ENCODE data around the gene PIGO.

PIGO gene

DNA sequence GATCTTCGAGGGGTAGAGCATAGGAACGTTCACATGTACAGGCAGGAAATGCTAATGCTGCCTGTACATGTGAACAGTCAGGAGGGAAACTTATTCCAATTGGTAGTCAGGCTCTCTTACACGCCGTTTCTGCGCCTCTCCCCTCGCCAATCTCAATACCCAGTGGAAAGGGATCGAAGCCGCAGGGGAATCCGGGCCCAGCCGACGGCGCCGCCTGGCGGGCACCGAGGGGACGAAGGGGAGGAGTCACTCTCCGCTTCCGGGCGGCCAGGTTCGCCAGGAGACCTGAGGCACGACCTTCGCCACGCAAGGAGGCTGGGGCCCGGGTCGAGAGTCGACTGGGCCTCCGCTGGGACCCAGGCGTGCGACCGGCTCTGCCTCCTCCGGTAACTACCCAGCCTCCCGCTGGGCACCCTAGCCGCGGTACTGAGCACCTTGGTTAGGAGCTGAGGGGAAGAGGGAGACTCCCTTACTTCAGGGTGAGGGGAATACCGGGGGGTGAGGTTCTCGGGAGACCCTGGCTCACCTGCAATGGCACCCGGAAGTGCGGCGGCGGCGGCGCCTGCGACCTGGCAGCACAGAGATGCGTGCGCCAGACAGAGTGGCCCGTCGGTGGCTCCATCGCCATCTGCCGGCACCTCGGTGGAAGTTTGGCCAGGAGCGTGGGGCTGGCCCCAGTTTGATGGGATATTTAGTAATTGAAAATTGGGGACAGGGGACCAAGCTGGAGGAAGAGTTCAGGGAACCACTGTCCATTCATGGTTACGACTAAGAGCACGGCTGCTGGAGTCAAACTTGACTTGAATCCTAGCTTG lies at the start of gene PIGO:
TSS of gene PIGO (minus strand) at position 557 of the 815 bp plus-strand sequence. CDS start 1,026 bp downstream, outside the sequence.
- peak; percentile 85 for DNase-seq (ENCODE audit: low read depth)

DNA sequence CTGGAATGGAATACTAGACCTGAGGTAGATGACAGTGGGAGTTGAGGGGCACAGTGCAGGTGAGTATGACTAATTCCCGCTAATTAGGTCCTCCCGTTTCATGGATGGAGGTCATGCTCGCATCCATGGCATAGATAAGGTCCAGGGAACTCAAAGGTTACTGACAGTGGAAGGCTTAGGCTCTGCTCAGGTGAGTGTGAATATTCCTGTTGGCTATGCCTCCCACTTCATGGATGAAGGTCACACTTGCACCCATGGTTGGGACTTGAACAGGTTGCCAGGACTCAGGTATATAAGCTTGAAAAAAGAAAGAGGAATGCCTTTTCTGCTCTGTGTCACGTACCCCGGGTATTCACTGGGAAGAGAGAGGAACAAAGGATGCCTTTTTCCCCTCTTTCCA lies 45.6 kb upstream of the PIGO start:
- DNase-seq (ENCODE audit: low read depth) = no peak

DNA sequence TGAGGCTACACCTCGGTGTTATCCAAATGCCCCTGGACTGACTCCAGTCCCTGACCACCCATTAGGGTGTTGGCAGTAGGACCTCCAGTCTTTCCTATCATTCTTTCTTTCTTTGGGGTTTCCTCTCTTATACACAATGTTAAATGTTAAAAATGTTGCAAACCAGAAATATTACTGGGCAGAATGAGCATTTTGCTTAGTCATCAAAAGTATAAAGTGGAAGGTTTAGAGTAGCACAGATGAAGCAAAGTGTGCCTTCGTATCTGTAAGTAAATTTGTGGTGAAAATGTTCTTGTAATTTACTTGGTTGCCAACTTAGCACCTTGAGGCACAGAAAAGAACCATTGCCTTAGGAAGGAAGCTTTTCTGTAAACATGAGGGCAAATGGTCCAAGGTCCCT lies 43.7 kb upstream of the PIGO start:
- no peak for DNase-seq (ENCODE audit: low read depth)

DNA sequence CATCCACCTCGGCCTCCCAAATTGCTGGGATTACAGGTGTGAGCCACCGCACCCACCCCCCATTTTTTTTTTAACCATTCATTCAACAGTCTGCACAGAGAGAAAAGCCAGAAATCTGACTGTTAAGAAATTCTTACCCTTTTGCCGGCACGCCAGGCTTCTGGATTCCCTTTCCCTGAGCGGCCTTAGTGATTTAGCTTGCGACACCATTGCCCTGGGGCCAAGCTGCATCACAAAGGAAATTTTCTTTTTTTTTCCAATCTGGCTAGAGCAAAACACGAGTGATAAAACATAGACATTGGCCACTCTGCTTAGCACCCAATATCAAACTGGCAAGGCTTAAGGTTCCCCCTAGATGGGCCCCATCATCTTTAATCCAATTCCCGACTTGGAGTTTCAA lies 40.5 kb upstream of the PIGO start:
- DNase-seq (ENCODE audit: low read depth) = no peak

DNA sequence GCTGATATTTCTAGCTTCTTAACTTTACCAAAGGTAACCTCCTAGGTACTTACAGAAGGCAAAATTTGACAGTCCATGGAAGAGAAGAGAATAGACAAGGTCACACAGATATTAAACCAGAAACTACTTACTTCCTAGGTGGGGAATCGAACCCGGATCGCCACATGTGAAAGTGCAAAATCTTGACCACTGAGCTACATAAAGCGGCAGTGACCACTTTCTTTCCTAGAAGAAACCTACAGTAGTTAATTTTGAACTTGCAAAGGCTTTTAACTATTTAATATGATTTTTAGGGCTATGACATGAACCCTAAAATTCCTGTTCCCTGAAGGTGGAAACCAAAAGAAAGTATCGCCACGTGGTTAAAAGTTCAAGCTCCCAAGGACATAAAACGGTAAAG lies 39.6 kb upstream of the PIGO start:
- DNase-seq (ENCODE audit: low read depth) = no peak

DNA sequence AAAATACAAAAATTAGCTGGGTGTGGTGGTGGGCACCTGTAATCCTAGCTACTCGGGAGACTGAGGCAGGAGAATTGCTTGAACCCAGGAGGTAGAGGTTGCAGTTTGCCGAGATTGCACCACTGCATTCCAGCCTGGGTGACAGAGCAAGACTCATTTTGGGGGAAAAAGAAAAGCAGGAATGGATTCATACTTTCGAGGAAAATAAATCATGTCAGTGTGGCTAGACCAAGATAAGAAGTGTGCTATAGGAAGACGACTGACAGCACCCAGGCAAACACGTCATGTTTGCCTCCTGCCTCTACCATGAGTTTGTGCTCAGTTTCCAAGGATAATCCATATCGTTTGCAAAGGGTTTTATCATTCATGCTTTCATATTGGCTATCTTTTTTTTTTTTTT lies 38.5 kb upstream of the PIGO start:
- no peak for DNase-seq (ENCODE audit: low read depth)

DNA sequence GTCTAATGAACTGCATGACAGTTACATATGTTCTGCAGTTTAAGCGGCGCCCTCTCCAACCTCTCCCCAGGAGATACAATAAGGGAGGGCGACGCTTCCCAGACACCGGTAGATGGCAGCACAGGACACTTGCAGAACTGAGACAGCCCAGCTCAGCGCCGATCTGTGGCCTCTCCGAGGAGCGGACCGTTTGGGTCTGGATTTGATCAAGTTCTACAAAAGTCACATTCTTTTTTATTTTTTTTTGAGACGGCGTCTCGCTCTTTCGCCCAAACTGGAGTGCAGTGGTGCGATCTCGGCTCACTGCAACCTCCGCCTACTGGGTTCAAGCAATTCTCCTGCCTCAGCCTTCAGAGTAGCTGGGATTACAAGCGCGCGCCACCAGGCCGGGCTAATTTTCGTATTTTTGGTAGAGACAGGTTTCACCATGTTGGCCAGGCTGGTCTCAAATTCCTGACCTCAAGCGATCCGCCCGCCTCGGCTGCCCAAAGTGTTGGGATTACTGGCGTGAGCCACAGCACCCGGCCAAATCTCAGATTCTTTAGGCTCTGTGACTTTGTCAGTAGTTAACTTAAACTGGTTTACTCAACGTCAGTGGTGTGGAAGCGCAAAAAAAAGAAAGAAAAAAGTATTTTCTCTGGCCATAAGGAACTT lies 20.6 kb upstream of the PIGO start:
- DNase-seq (ENCODE audit: low read depth) = peak; percentile 77

DNA sequence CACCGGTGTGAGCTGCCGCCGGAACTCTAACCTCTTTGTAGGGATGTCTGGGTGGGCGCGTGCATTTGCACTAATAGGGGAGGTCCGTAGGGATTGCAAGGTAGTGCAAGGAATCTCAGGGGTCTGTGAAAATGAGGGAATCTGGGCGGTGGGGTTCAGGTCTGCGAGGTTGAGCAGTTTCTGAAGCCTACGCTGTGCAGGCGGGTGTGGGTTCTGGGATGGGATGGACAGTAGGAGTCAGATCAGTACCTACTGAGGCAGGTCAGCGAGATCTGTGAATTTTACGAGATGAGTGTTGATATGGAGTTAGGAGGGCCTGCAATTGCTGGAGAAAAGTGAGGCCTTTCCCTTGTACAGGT lies 20.1 kb upstream of the PIGO start:
- DNase-seq (ENCODE audit: low read depth) = no peak

DNA sequence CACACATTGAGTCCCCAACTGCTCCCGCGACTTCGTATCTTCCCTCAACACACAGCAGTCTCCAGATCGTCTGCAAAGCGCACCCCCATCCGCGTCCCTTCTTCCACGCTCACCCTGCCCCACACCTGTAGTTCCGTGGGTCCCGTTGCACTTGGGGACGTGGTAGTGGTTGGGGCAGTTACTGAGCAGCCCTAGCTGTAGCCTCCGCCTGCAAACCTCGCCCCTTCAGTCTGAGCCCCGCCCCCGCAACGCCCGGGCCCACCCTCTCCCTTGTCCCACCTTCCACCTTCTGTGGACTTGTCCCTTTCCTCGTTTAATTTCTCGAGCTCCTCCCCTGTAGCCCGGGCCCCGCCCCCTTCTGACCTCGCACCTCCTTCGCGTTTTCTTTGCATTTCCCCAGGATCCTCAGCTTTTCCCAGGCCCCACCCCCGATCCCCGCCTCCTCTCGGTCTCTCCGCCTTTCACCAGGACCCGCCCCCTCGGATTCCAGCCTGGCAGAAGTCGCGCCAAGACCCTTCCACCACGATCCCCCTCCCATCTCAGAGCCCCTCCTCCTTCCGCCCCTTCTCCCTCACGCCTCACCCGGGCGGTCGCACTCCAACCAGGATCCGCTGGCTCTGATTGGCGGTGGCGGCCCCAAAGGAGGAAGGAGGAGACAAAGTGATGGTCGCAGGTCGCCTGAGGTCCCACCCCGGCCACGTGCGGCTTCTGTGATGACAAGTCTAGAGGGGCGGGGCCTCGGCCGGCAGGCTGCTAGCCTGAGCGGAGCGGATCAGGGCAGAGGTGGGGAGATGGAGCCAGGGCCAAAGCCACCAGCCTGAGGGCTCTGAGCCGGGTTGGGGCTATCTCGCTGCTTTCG lies 19.5 kb upstream of the PIGO start, which contains the start of gene ATOSB:
TSS of gene ATOSB (minus strand) at position 183 of the 859 bp plus-strand sequence. CDS start 7,588 bp downstream, outside the sequence.
- DNase-seq (ENCODE audit: low read depth) = peak; percentile 87

DNA sequence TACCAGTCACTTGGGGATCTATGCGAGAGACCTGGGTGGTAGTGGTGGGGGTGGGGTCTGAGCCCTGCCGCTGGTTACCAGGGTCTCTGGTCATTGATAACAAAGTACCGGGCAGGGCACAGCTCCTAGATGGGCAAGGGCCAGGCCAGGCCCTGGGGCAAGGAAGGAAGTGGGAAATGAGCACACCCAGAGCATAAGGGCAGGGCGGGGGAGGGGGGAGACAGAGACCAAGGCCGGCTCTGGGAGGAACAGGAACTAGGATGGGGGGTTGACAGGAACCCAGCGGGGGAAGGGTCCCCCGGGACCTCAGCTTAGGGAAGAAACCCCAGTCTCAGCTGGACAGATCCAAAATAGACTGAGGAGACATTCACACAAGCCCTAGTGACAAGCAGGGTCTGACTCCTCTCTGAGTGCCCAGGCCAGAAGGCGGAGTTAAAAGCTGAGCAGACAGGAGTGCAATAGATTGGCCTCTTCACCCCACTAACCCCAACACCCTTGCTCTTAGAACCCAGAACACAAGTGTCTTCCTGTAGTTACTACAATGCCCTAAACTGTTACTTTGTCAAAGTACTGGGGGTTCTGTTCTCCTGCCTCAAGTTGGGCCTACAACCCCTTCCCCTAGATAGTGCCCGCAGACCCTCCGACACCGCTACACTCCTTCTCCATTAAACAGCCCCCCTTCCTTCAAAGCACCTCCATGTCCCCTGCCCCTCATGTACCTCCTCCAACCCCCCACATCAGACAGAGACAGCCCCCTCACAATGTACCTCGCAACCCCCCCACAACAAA lies 18.6 kb upstream of the PIGO start:
- no peak for DNase-seq (ENCODE audit: low read depth)

DNA sequence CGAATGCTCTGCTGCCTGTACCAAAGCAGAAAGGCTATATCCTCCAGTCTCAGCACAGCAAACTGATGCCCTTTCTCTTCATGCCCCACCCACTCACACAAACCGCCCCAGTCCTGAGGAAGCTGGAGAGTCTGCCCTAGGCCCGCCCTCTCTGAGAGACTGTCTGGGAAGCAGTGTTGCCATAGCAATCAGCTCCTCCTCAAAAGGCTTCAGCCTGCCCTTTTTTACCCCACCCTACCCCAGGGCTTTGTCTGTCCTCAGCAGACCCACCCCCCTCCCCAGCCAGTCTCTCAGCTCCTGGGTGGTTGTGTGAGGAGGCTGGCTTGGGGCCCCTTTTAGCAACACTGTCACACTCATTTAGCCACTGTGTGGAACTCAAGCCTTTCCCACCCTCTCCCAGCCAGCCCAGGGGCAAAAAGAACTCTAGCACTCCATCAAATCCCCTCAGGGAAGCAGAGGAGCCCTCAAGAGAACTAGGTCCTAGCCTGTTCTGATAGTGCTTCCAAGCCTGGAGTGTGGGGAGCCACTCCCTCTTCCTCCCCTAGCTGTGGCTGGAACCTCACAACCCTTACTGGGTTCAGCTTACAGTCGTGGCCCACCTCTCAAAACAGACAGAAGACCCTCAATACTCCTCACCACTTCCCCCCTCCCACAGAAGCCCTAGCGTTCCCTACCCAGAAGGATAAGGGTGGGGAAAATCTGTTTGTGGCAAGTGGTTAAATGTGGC lies 17.9 kb upstream of the PIGO start:
- peak; percentile 48 for DNase-seq (ENCODE audit: low read depth)

DNA sequence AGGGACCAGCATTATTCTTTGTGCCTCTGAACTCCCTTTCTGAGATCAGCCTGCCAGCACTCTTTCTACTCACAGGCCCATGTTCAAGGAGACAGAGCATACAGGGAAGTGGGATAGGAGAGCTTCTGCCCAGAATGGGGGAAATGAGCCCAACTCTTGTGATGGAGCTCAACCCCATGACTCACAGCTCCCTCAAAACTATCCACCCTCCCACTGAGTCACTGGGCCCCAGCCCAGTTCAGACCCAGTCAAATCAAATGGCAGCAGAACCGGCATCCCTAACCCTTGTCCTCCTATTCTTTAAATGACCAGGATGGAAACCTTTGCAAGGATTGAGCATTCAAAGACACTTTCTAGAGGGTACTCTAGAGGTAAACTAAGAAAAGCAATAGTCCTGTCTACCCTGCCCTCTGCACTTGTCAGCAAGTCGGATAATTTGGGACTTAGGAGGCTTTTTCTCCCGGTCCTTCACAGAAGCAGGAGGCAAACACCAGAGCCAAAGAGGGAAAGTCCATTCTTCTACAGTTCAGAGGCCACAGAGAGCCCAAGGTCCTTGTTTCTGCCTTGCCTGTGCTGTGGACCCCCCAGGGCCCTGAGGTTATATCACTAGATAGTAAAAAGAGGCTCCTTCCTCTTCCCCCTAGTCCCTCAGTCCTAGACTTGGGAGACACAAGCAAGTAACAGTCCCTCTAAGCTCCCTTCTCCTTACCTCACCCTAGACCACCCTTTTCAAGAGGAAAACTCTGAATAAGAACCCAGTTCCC lies 16.0 kb upstream of the PIGO start:
- DNase-seq (ENCODE audit: low read depth) = no peak

DNA sequence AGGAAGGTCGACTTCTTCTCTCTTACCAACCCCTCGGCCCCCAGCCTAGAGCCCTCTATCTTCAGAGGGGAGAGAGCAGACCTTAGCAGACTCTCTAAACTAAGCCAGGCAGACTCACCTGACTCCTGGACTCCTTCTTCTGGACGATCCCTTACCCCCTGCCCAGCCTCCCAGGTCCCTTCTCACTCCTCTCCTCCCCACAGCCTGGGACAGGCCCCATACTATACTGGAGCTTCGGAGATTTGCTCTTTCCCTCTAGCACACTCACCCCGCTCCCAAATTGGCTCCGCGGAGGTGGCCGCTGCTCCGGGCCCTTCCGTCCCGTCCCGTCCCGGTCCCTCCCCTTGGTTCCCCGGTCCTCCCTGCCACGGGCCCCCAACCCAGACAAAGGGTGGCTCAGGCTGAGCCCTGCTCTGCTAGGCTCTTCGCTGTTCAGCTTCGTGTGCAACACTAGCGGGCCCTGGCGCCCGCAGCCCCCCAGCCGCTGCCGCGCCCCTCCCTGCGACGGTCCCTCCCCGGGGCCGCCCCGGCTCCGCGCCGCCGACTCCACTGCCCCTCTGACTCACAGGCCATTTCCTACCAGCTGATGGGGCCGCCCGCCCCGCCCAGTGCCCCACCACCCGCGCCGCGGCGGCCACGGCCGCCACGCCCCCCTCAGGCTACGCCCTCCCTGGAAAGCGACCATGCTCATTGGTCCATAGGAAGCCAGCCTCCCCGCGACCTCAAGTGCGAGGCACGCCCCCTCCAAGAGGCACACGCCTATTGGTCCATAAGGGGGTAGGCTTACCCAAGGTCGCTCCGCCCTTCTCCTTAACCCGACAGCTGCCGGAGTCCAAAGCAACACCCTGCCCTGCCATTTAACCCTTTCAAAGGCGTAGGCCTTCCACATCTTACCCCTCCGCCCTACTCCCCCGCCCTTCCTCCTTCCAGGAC lies 14.9 kb upstream of the PIGO start:
- DNase-seq (ENCODE audit: low read depth) = peak; percentile 93

DNA sequence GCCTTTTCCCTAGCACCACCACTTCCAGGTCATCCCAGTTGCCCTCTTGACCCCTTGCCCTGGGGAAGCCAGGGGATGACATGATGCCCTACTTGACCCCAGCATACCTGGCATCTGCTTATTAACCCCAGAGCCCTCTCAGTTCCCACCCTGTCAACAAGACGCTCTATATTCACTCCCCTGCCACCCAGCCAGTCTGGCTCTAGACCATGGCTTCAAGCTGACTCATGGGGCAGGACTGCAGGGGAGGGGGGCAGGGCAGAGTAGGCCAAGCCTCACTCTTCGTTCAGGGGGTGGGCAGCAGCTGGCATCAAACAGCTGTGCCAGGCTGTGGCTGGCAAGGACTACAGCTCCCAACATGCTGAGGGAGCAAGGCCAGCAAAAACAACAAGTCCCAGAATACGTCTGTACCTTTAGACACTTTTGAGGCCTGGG lies 14.0 kb upstream of the PIGO start:
- no peak for DNase-seq (ENCODE audit: low read depth)

DNA sequence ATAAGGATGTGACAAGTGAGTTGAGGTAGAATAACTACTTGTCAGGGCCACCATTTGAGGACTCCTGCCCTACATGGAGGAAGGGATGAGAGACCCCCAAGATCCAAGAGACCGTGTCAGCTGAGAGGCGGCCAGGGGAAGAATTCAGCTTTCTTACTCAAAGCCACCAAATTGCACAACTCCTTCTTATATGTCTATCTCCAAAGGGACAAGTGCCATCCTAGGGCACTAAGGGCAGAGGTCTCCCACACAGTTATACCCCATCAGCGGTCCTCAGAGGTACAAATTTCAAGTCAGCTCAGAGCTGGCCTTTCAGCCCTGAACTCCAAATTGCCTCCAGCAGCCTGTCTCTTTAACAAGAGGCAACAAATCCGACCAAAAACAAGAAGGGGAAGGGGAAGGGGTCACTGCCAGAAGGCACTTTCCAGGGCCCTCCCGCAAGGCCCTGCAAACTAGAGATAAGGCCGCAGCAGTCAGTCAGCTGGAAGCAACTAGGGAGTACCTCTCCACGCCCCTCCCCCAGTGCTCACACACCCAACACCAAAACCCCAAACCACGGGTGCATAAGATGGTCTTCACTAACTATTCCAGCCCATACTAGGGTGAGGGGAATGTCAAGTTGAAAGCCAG lies 12.7 kb upstream of the PIGO start:
- no peak for DNase-seq (ENCODE audit: low read depth)

DNA sequence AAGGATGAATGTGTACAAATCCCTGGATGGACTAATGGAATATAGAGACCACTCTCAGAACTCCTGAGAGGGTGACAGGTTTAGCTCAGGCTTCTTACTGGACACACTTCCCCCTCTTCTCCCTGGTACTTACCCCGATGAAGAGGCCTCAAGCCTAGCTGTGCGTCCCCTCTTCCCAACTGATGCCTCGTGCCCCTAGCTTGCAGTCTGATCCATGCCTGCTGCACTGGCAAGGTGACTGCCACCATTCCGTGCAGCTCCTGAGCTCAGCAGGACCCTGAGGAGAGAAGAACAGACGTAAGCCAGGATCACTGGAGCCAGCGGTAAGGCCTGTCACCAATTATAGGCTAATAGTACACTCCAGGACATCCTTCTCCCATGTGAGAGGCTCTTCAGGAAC lies 12.1 kb upstream of the PIGO start:
- no peak for DNase-seq (ENCODE audit: low read depth)

DNA sequence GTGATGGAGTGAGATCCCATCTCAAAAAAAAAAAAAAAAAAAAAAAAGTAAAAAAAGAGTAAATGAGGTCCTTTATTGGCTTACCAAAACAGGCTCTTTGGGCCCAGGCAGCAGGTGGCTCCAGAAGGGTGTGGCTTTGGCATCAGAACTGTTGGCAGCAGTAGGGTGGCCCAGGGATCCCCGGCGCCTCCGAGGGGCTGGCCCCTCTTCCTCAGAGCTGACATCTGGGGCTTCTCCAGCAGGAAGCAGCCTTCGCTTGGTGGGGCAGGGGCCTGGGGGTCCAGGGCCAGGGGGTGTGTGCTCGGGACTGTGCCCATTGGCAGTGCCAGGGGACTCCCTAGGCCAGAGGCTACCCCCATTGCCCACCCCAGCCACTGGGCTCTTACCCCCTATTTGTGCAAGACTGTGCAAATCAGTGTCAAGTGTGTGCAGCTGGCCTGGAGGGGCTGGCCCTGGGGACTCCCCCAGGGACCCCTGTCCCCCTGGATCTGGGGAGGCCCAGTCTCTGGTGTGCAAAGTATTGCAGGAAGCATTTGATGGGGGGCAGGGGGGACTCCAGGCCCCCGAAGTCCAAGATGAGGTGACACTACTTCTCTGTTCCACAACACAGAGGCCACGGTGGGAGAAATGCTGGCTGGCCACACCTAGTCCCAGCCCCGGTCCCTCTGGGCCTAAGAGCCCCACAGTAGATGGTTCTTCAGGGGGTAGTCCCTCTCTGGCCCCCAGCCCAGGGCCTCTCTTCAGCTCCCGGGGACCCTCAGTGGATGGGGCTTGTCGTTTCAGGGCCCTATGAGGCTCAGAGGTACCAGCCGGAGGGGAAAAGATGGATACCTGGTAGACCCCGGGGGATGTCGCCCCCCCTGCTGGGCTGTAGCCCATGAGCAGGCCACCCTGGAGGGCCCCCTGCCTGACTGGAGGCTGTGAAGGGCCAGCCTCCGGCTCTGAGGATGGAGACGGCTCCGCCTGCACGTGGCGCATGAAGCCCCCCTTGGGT lies 11.2 kb upstream of the PIGO start:
- no peak for DNase-seq (ENCODE audit: low read depth)
